CD4-positive, alpha-beta T cell treated with Interleukin-15 for 1 hour (primary cell): ENCODE measurements around the gene RAI14.

Experiments
- DNase-seq: peaks from one replicate; pipeline ENCODE4 v3.0.0-alpha.2; 2020

The RAI14 gene

DNA sequence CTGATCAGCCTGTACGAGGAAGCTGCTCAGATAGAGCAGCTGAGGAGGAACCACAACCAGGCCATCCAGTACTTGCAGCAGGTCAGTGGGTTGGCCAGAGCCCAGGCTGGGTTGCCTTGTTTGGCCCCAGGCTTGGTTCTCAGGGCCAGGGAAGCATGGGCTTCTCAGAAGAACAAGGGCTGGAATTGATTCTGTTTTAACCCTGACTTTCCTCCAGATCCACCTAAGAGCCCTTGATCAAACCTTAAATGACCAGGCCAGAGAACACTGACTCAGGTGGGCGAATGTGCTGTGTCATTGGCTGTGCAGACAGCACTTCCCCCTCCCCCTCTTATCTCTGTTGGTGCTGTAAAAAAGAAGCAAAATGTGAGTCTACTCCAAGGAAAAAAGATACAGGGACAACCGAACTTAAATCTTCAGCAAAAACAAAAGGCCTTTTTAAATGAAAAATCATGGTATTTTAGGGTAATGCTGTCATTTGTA is 210.9 kb downstream of the RAI14 start:
- no peak for DNase-seq

DNA sequence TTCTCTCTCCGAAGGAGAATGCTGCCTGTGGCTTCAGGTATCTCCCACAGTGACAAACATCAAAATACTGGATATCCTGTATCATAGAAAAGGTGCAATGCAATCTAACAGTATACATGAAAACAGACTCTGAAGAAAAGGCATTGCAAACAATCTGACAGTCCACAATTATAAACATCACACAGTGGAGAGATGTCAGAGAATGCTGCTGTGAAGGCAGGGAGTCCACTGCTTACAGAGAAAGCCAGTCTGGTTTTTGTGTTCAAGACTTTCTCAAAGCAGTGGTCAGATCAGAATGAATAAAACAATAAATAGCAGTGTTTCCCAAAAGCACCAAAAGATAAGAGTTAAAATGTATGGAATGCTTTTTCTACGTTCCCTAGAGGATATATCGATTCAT is 211.5 kb downstream of the RAI14 start:
- no peak for DNase-seq

DNA sequence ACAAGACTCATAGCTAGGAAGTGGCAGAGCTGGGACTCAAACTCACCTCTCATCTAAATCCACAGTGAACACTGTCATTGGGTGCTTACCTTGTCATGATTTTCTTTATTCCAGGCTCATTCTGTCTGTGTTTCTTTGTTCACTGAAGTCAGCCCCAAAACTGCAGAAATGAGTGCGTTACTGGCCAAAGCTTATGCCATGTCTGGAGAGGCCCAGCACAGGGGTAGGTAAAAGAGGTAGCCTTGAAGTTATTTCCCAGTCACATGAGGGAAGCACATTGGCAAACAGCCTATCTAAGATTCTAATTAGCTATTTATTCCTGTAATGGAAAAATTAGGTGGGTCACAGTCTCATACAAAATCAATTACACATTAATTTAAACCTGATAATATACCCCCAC is 212.7 kb downstream of the RAI14 start:
- DNase-seq: no peak

DNA sequence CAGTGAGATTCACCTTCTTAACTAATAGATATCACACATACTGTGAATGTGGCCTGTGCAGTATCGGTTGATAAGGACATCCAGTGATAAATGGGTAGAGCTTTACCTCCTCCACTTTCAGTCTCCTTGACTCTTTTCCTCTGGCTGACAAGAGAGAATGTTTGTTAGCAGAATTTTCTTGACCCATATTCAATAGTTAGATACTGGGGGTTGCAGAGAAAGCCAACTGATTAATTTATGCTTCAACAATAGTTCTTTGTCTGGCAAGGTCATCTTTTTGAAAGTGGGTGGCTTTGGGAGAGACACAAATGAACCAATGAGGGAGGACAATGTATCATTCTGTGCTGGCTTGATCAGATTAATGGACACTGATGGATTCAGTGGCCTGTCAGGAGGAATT is 213.1 kb downstream of the RAI14 start:
- no peak for DNase-seq

DNA sequence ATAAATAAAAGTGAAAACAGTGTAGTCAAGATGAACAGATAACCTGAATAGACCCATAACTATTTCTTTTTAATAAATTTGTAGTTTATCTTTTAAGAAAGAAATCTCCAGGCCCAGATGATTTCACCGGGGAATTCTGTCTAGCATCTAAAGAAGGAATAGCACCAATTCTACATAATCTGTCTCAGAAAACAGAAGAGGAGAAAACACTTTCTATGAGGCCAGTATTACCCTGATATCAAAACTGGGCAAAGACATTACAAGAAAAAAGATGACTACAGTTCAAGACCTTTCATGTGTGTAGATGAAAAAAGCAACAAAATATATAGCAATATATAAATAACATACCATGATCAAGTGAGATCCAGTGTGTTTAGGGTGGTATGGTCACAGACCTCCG is 214.3 kb downstream of the RAI14 start:
- DNase-seq: no peak

DNA sequence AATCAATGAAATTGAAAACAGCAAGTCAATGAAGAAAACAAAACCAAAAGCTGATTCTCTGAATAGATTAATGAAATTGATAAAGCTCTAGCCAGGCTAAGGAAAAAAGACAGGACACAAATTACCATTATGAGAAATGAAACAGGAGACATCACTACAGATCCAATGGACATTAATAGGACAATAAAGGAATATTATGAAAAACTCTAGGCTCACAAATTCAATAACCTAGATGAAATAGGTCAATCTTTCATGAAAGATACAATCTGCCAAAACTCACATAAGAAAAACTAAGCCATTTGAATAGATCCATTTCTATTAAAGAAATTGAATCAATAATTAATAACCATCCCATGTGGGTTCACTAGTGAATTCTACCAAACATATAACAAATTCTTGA is 220.1 kb downstream of the RAI14 start:
- DNase-seq: no peak

DNA sequence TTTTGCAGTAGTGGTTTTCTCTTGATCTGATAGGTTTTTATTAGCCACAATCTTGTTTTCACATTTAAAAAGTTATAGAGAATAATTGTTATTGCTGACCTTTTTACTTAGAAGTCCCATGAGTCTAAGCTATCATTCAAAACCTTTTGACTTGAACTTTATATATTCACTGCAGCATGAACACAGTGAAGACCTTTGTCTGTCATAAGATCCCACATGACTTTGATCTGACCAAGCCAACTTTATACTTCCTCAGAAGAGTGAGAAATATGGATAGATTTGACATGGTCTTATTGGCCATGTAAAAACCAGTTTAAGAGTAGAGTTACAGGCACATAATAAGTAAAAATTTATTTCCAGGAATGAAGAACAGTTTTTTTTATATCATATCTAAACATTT is 225.1 kb downstream of the RAI14 start:
- no peak for DNase-seq
